Measurements from ENCODE around the gene NBEAL1. TPM values are rescaled to one million over a fixed set of nuclear protein-coding genes. Genes with fewer than 3 reads are reported as not detected.
A peak's percentile ranks its signal among the peaks of the same experiment; 100 is the strongest.

The NBEAL1 gene
- total and polyA plus RNA-seq, 10 donors = 3.5 to 34.3 (median 24.2) TPM

DNA sequence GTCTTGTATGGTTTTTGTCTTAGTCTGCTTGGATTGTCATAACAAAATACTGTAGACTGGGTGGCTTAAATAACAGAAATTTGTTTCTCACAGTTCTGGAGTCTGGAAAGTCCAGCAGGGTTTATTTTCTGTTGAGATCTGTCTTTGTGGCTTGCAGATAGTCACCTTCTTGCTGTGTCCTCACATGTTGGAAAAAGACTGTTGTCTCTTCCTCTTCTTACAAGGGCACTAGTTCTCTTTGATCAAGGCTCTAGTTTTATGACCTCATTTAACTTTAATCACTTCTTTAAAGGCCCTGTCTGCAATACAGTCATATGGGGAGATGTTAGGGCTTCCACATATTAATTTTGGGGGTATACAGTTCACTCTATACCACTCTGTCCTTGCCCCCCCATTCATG, 56.5 kb downstream of the NBEAL1 start:
- Histone ChIP-seq H3K27ac (no peak overlapping the region), H3K36me3 (peaks cover 0 to 57% (median 3%) of the 10 kb centered on the region in 6 donors), H3K4me3 (no peak overlapping the region), H3K9me3 (peaks cover 0 to 16% (median 4%) of the 10 kb centered on the region in 8 donors), H3K4me1 (no peaks in the 10 kb centered on the region), H3K27me3 (replicated peaks in 1 of 7) (no peaks in the 10 kb centered on the region)
- intact Hi-C loops (cut with DNase I; ENCODE audit: low total_unique reads) = no loop called here
- TF ChIP-seq CTCF (IDR thresholded peaks at IDR 0.05 in 8 of 11, conservative IDR thresholded peaks at IDR 0.05 in 3 of 11) = no peak
- no peak for TF ChIP-seq POLR2AphosphoS5 (IDR thresholded peaks at IDR 0.05)
- no peak for TF ChIP-seq POLR2A (IDR thresholded peaks at IDR 0.05)
- no peak for DNase-seq

GRCh38 chr2:203072371-203072770, 57.7 kb downstream of the NBEAL1 start:
- no peak overlapping the region for H3K27ac ChIP-seq
- no peak for DNase-seq
- H3K4me1 ChIP-seq = no peaks in the 10 kb centered on the region
- intact Hi-C loops (cut with DNase I; ENCODE audit: low total_unique reads) = no loop called here
- H3K9me3 ChIP-seq = peaks cover 0 to 14% (median 2%) of the 10 kb centered on the region in 8 donors
- no peak overlapping the region for H3K4me3 ChIP-seq
- H3K36me3 ChIP-seq = peaks cover 0 to 50% (median 3%) of the 10 kb centered on the region in 6 donors
- no peaks in the 10 kb centered on the region for H3K27me3 ChIP-seq (replicated peaks in 1 of 7)
- TF ChIP-seq POLR2A (IDR thresholded peaks at IDR 0.05) = no peak
- no peak for TF ChIP-seq CTCF (IDR thresholded peaks at IDR 0.05 in 8 of 11, conservative IDR thresholded peaks at IDR 0.05 in 3 of 11)

GRCh38 chr2:203077451-203077850, 62.8 kb downstream of the NBEAL1 start:
- WGBS, 5 donors = 80 to 92% (median 88%) methylated on average over 3 of the region's 3 CpGs
- intact Hi-C loops (cut with DNase I; ENCODE audit: low total_unique reads) = no loop called here
- Histone ChIP-seq H3K9me3 (peaks cover 0 to 10% (median 2%) of the 10 kb centered on the region in 8 donors), H3K36me3 (peaks cover 0 to 23% (median 2%) of the 10 kb centered on the region in 6 donors), H3K27ac (peak overlapping the region in 1 of 8 donors; percentile 14), H3K27me3 (replicated peaks in 1 of 7) (no peaks in the 10 kb centered on the region), H3K4me1 (no peaks in the 10 kb centered on the region), H3K4me3 (no peak overlapping the region)
- TF ChIP-seq CTCF (IDR thresholded peaks at IDR 0.05 in 8 of 11, conservative IDR thresholded peaks at IDR 0.05 in 3 of 11) (no peak), POLR2A (IDR thresholded peaks at IDR 0.05) (no peak), POLR2AphosphoS5 (IDR thresholded peaks at IDR 0.05) (no peak)
- DNase-seq = no peak

GRCh38 chr2:203080447-203081045, 65.9 kb downstream of the NBEAL1 start:
- no peak overlapping the region for H3K27ac ChIP-seq
- TF ChIP-seq CTCF (IDR thresholded peaks at IDR 0.05 in 8 of 11, conservative IDR thresholded peaks at IDR 0.05 in 3 of 11) (no peak), POLR2A (IDR thresholded peaks at IDR 0.05) (no peak), POLR2AphosphoS5 (IDR thresholded peaks at IDR 0.05) (no peak)

More at GRCh38 chr2:203080447-203081045, 65.9 kb downstream of the NBEAL1 start:
- H3K36me3 ChIP-seq = peaks cover 0 to 34% (median 4%) of the 10 kb centered on the region in 6 donors
- intact Hi-C loops (cut with DNase I; ENCODE audit: low total_unique reads) = no loop called here
- WGBS, 5 donors = 79 to 95% (median 88%) methylated on average over 2 of the region's 2 CpGs
- no peaks in the 10 kb centered on the region for H3K4me1 ChIP-seq
- H3K27me3 ChIP-seq (replicated peaks in 1 of 7) = no peaks in the 10 kb centered on the region
- H3K9me3 ChIP-seq = no peaks in the 10 kb centered on the region
- no peak overlapping the region for H3K4me3 ChIP-seq
- DNase-seq = no peak

Data from spleen (tissue), 11 donors.